DND-41 (cell line): ENCODE data around the gene TTC8.

Experiments used
- ATAC-seq: fragments of 200-7000 bp; cut with Tn5 transposase; 3 replicates; pipeline ENCODE4 v1.9.1; 2021; ENCODE audit warnings: low read depth; ENCODE audit not compliant: insufficient read depth
- DNase-seq: peaks from one replicate; pipeline ENCODE4 v3.0.0-alpha.2; 2020
- H2AFZ ChIP-seq: 2 replicates; pipeline ENCODE4 v1.6.0; 2012; ENCODE audit warnings: low read depth, low read length
- H3K27ac ChIP-seq: 2 replicates; pipeline ENCODE4 v1.5.1; 2012; ENCODE audit warnings: low read length, inconsistent platforms
- H3K27me3 ChIP-seq: fragments of 200-600 bp; sonication (generic); 2 replicates; pipeline ENCODE4 v1.6.0; 2012; ENCODE audit warnings: low read length, mild to moderate bottlenecking, inconsistent platforms; ENCODE audit not compliant: insufficient read depth, poor library complexity
- H3K36me3 ChIP-seq: 2 replicates; pipeline ENCODE4 v1.5.1; 2012; ENCODE audit warnings: low read length, inconsistent platforms; ENCODE audit not compliant: insufficient read depth
- H3K4me1 ChIP-seq: 2 replicates; pipeline ENCODE4 v1.5.1; 2012; ENCODE audit warnings: mild to moderate bottlenecking, low read length; ENCODE audit not compliant: insufficient read depth
- H3K4me2 ChIP-seq: 2 replicates; pipeline ENCODE4 v1.6.0; 2012; ENCODE audit warnings: mild to moderate bottlenecking, moderate library complexity, low read length, inconsistent platforms; ENCODE audit not compliant: insufficient read depth
- H3K4me3 ChIP-seq, 2 experiments: fragments of 200-600 bp in 1 of 2; shearing (Covaris generic) in 1 of 2; 2 replicates each; pipeline ENCODE4 v1.5.1; 2012 to 2016; ENCODE audit warnings: inconsistent platforms in 2 of 2, low read length in 2 of 2, mild to moderate bottlenecking in 2 of 2, low read depth in 1 of 2, moderate library complexity in 1 of 2
- H3K79me2 ChIP-seq: 2 replicates; pipeline ENCODE4 v1.6.0; 2012; ENCODE audit warnings: low read length, inconsistent platforms; ENCODE audit not compliant: insufficient read depth
- H3K9ac ChIP-seq: 2 replicates; pipeline ENCODE4 v1.6.0; 2012; ENCODE audit warnings: low read depth, mild to moderate bottlenecking, inconsistent platforms, low read length, moderate library complexity
- H3K9me3 ChIP-seq: 2 replicates; pipeline ENCODE4 v1.5.1; 2012; ENCODE audit warnings: low read length, moderate library complexity, mild to moderate bottlenecking, inconsistent platforms; ENCODE audit not compliant: insufficient read depth, severe bottlenecking
- H4K20me1 ChIP-seq: 2 replicates; pipeline ENCODE4 v1.6.0; 2012; ENCODE audit warnings: low read length; ENCODE audit not compliant: insufficient read depth
- EZH2 ChIP-seq: IDR thresholded peaks from 3 replicates; pipeline ENCODE4 v1.6.1; 2012; ENCODE audit warnings: borderline replicate concordance, low read depth, mild to moderate bottlenecking, moderate library complexity, low read length, inconsistent platforms; ENCODE audit not compliant: severe bottlenecking
- TF ChIP-seq, protein P1 (sequence below): IDR thresholded peaks from 2 replicates; pipeline ENCODE4 v1.5.1; 2012; ENCODE audit warnings: borderline replicate concordance, low read length, moderate library complexity, mild to moderate bottlenecking; ENCODE audit not compliant: poor library complexity, severe bottlenecking; ENCODE audit errors: extremely low read depth

TTC8 gene

DNA sequence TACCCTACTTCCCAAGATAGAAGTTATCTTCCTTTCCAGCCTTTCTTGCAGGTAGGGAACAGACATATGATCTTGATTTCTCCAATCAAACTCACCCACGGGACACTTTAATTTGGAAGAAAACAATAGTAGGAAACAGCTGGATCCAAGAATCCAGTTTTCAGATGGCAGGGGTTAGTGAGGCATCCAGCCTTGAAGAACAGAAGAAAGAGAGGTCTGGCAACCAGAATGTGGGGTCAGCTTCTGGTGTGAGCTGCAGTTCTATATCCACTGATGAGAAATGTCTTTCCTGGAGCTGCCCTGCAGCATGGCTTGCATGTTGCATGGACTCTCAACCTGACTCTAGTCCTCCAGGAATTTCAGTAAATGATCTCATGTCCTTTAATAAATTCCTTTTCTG is 83.8 kb downstream of the TTC8 start:
- Histone ChIP-seq H3K79me2 (no peaks in the 10 kb centered on the region), H3K4me1 (no peaks in the 10 kb centered on the region), H3K4me2 (no peak overlapping the region), H4K20me1 (no peaks in the 10 kb centered on the region), H3K4me3 (no peak overlapping the region), H3K9ac (no peak overlapping the region), H2AFZ (no peak overlapping the region), H3K27me3 (no peaks in the 10 kb centered on the region), H3K9me3 (no peaks in the 10 kb centered on the region), H3K36me3 (no peaks in the 10 kb centered on the region), H3K27ac (no peak overlapping the region)
- TF ChIP-seq EZH2 = no peak
- TF ChIP-seq, protein P1, sequence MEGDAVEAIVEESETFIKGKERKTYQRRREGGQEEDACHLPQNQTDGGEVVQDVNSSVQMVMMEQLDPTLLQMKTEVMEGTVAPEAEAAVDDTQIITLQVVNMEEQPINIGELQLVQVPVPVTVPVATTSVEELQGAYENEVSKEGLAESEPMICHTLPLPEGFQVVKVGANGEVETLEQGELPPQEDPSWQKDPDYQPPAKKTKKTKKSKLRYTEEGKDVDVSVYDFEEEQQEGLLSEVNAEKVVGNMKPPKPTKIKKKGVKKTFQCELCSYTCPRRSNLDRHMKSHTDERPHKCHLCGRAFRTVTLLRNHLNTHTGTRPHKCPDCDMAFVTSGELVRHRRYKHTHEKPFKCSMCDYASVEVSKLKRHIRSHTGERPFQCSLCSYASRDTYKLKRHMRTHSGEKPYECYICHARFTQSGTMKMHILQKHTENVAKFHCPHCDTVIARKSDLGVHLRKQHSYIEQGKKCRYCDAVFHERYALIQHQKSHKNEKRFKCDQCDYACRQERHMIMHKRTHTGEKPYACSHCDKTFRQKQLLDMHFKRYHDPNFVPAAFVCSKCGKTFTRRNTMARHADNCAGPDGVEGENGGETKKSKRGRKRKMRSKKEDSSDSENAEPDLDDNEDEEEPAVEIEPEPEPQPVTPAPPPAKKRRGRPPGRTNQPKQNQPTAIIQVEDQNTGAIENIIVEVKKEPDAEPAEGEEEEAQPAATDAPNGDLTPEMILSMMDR = no peak
- ATAC-seq = no peak
- no peak for DNase-seq

DNA sequence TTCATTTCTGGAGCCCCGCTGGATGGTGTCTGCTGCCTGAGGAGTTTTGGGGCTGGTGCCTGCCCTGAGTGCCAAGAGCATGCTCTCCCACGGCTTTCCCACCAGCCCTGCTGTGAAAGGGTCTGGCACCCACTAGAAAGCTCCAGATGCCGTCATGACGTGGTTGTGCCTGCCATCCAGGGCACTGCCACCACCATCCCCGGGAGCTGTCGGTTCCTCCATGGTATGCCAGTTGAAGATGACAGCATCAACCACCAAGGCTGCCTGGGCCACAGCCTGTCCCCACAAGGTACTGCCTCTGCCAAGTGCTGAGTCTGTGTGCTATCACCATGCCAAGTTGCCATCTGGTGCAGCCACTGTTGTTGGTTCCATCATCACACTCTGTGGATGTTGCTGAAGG is 85.9 kb downstream of the TTC8 start:
- H2AFZ ChIP-seq = no peak overlapping the region
- no peak overlapping the region for H3K4me3 ChIP-seq
- no peak overlapping the region for H3K4me2 ChIP-seq
- ATAC-seq (no peak), DNase-seq (no peak)
- no peak for TF ChIP-seq EZH2
- TF ChIP-seq, protein P1 = no peak
- no peaks in the 10 kb centered on the region for H3K36me3 ChIP-seq
- H3K27ac ChIP-seq = no peak overlapping the region
- H3K9ac ChIP-seq = no peak overlapping the region
- H3K79me2 ChIP-seq = no peaks in the 10 kb centered on the region
- no peaks in the 10 kb centered on the region for H3K4me1 ChIP-seq
- H3K27me3 ChIP-seq = peaks cover 5% of the 10 kb centered on the region
- H3K9me3 ChIP-seq = no peaks in the 10 kb centered on the region
- H4K20me1 ChIP-seq = no peaks in the 10 kb centered on the region

DNA sequence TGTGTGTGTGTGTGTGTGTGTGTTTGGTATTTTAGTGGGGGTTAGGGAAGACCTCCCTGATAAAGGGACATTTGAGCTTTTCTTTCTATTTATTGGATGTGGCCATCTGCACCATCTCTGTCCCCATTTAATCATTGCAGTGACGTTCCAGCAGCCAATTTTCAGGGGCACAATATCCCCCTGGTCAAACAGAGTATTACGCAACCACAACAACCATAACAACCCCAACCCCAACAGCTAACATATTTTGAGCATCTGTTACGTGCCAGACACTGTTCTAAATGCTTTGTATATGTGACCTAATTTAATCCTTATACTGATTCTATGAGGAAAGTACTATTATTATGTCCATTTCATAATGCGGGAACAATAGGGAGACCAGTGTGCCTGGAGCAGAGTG is 87.4 kb downstream of the TTC8 start:
- ATAC-seq = no peak
- H4K20me1 ChIP-seq = no peaks in the 10 kb centered on the region

More for the DNA sequence above, 87.4 kb downstream of the TTC8 start:
- Histone ChIP-seq H3K4me2 (no peak overlapping the region), H3K36me3 (no peaks in the 10 kb centered on the region), H3K79me2 (no peaks in the 10 kb centered on the region), H2AFZ (no peak overlapping the region), H3K4me3 (no peak overlapping the region), H3K9ac (no peak overlapping the region), H3K9me3 (no peaks in the 10 kb centered on the region), H3K4me1 (no peaks in the 10 kb centered on the region), H3K27me3 (peaks cover 5% of the 10 kb centered on the region), H3K27ac (no peak overlapping the region)
- TF ChIP-seq, protein P1 = no peak
- no peak for TF ChIP-seq EZH2
- DNase-seq = no peak
